ENCODE data around the gene ARMC6.
A peak's percentile ranks its signal among the peaks of the same experiment; 100 is the strongest.

The ARMC6 gene

DNA sequence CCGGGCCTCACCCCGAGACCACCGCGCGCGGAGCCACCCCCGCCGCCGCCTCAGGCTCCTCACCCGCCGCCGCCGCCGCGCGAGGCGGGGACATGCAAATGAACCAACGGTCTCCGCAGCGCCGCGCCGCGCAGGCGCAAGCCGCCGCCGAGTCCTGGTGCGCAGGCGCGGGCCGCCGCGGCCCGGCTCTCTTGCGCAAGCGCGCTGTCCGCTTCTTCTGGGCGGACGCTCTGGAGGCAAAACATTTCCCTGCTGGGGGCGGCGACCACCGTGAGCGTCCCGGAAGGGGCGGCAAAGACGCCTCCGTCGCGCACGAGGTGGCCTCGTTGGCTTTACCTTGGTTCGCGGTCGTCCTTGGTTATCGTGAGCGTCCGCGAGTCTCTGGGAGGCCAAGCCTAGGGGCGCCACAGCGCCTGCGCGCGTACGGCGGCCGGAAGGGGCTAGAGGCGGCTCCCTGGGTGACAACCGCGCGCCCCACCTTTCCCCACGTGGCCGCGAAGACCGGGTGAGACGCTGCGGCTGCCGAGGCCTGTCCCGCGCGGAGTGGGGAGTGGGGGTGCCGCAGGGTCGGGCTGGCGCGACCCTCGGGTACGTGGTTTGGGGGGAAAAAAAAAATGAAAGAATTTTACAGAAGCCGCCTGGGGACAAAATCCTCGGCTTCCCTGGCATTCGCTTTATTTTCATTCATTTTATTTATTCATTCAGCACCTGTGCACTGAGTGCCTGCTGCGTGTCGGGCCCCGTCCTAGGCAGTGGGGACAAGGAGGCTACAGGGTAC, at the start of gene ARMC6, which contains the start of gene SUGP2:
TSS of gene ARMC6 (plus strand) at position 178 of the 778 bp plus-strand sequence. CDS start 607 bp downstream, outside the sequence.
TSS of gene SUGP2 (minus strand) at position 92 of the 778 bp plus-strand sequence. CDS start 2,446 bp downstream, outside the sequence.
- peak; percentile 65 to 95 for DNase-seq

DNA sequence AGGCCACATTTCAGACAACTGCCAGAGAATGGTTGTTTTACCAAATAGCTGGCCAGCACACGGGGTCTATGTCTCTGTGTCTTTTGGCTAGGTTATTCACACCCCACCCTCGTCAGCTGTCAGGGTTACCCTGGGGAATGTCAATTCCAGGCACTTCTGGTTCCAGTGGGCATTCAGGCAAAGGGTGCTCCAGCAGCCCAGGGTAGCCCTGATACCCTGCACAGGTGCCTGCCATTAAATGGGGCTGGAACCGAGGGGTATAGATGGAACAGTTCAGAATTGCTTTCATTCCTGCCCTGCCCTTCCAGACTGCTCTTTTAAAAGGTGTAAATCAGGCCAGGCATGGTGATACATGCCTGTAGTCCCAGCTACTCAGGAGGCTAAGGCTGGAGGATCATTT, 49.2 kb upstream of the ARMC6 start:
- no peak for DNase-seq

DNA sequence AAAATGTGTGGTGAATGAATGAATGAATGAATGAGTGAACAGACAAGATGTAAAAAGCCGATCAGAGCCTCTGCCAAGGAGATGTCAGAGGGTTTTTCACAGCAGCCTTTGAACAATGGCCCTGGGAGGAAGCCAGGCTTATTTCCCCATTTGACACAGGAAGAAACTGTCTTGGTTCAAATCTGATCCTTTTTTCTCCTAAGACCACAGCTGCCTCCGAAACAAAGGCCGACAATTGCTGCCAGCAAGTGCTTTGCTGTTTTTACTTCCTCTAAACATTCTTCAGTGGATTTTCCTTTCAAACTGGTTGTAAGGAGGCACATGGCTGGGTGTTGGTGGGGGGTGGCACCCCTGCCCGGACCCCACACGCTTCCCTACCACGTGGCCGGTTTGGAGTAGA, 48.1 kb upstream of the ARMC6 start:
- no peak for DNase-seq

DNA sequence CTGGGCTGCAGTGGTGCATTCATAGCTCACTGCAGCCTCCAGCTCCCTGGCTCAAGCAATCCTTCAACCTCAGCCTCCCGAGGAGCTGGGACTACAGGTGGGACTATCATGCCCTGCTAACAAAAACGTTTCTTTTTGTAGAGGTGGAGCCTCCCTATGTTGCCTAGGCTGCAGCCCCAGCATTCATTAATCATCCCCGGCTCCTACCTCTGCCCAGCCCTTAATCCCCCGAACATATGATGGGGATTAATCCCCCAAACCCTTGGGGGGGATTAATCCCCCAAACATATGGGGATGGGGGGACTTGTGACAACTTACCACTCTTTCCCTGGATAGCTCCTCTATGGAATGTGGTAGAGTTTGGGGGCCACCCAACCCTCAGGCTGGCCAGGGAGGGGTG, 45.9 kb upstream of the ARMC6 start:
- no peak for DNase-seq

- no peak for DNase-seq
These were observed 44.1 kb upstream of the ARMC6 start for GRCh38 chr19:18989316-18989715.

DNA sequence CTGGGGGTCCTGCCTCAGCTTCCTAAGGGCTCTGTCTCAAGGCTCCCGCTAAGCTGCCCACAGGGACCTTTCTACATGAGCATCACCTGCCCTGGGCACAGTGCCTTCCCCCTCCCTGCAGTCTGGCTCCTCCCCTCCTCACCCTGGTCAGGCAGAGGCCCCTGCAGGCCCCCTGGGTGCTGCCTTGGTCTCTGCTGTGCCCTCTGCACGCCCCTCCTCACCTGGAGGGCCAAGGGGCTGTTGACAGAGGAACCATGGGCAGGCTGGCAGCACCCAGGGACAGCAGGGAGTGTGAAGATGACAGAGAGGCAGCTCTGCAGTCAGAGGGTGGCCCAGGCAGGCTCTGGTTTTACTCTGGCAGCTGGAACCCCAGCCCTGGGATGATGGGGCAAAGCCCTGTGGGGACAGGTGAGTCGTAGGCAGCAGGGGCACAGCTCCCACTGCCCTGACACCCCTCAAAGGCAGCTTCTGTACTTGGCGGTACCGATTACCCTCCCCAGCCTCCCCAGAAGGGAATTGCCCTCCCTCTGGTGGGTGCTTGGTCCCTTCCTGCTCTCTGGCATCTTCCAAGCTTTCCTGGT, 43.2 kb upstream of the ARMC6 start:
- DNase-seq, result no peak

GRCh38 chr19:18991006-18991405, 42.4 kb upstream of the ARMC6 start:
- no peak for DNase-seq

- DNase-seq, result no peak
These were observed 41.9 kb upstream of the ARMC6 start for GRCh38 chr19:18991468-18991867.

GRCh38 chr19:18992696-18993095, 40.7 kb upstream of the ARMC6 start:
- DNase-seq, result no peak

DNA sequence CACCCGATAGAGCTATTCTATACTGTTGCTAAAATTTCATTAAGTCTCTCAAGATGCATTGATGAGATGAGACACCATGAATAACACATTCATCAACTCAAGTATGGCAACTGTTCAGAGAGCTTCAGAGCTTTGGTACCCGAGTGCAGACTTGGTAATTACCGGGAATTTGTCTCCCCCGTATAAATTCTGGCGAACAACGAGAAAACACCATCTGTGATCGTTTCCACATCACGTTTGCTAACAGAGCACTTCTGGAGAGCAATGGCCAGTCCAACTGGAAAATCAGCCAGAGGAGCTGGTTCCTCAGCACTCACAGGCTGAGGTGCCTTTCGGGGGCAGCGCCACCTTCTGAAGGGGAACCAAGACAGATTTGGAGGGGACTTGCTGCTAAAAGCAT, 40.3 kb upstream of the ARMC6 start:
- DNase-seq, result no peak

- DNase-seq, result peak in 1 of 2 experiments; percentile 54
These were observed 37.6 kb upstream of the ARMC6 start for GRCh38 chr19:18995804-18996241.

DNA sequence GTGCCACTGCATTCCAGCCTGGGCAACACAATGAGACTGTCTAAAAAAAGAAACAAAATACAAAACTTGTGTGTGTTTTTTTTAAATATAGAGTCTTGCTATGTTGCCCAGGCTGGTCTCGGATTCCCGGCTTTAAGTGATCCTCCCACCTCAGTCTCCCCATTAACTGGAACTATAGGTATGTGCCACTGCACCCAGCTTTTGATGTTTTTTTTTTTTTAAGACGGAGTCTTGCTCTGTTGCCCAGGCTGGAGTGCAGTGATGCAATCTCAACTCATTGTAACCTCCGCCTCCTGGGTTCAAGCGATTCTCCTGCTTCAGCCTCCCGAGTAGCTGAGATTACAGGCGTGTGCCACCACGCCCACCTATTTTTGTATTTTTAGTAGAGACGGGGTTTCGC, 37.1 kb upstream of the ARMC6 start:
- DNase-seq, result no peak

GRCh38 chr19:18996796-18997394, 36.5 kb upstream of the ARMC6 start:
- DNase-seq, result no peak

GRCh38 chr19:18998276-18998675, 35.1 kb upstream of the ARMC6 start:
- DNase-seq, result no peak

DNA sequence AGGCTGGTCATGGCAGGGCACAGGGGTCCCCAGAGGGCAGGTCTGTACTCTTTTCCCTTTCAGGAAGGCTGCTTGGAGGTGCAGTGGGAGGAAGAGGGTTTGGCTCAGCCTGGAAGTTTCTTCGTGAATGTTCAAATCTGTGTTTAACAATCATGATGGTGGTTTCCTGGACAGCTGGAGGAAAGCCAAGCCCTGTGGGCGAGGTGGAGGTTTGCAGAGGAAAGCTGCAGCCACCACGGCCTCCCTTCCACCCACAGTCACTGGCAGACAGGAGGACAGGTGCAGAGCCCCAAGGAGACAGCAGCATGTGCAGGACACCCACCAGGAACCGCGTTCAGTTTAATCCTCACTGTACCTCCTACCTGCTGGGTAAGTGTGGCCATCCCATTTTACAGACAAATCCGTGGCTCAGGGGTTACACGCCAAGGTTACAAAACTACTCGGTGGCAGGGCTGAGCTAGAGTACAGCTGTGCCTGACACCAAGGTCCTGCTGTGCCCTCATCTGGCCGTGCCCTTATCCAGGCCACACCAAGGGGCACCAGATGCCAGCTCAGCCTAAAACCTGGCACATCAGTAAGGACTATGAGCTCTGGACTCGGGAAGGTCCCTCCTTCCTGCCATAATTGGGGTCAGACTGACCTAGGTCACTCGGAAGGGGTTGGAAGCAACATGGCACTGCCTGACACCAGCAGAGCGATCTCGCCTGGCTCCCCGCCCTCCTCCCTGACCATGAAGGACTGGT, 34.2 kb upstream of the ARMC6 start:
- no peak for DNase-seq

GRCh38 chr19:18999896-19000620, 33.3 kb upstream of the ARMC6 start:
- no peak for DNase-seq

GRCh38 chr19:19004144-19004543, 29.3 kb upstream of the ARMC6 start:
- DNase-seq, result no peak

- DNase-seq, result no peak
These were observed 27.2 kb upstream of the ARMC6 start for GRCh38 chr19:19006213-19006612.

DNA sequence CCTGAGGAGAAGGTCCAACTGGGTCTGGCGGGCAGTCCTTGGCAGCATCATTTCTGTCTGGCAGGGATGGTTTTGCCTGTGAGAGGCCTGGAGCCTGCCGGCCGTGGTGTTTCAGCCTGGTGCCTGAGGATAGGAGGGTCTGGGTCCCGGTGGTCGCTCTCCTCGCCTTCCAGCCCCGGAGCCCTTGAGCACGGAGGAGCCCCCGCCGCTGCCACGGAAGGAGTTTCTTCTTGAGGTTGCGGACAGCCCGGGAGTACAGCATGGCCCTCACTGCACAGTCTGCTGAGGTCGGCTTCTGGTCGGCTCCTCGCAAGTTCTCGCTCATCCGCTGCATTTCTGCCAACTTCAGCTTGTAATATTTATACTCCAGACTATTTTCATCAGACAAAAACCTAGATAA, 23.5 kb upstream of the ARMC6 start:
- DNase-seq, result no peak

DNA sequence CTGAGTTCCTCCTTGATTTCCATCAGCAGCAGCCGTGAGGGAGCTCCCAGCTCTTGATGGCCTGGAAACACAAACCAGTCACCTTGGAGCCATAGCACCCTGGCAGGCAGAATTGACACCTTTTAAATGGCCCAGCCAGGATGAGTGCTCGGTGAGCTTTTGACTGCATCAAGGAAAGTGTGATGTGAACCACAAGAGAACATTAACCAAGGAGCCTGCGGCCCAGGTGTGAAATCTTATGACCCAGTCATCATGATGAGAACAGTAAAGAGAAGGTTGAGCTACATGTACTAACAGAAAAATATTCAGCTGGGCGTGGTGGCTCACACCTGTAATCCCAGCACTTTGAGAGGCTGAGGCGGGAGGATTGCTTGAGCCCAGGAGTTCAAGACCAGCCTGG, 22.9 kb upstream of the ARMC6 start:
- DNase-seq, result no peak

- no peak for DNase-seq
These were observed 12.3 kb upstream of the ARMC6 start for GRCh38 chr19:19021115-19021514.

GRCh38 chr19:19022380-19022961, 10.9 kb upstream of the ARMC6 start:
- DNase-seq, result no peak

Measured in NCI-H446 (cell line).